HG03378 (cell line): ENCODE measurements around the gene CORO1A.
"Not testable (repeated sequence)": the region's sequence is repeated elsewhere in the genome, so short reads cannot be mapped to it uniquely, and the experiment has no call there.

Experiments used
- ATAC-seq: cut with Tn5 transposase; IDR thresholded peaks from one replicate; pipeline ENCODE4 v1.9.1; 2021; ENCODE audit warnings: mild to moderate bottlenecking, moderate library complexity; ENCODE audit not compliant: unreplicated experiment

The CORO1A gene

DNA sequence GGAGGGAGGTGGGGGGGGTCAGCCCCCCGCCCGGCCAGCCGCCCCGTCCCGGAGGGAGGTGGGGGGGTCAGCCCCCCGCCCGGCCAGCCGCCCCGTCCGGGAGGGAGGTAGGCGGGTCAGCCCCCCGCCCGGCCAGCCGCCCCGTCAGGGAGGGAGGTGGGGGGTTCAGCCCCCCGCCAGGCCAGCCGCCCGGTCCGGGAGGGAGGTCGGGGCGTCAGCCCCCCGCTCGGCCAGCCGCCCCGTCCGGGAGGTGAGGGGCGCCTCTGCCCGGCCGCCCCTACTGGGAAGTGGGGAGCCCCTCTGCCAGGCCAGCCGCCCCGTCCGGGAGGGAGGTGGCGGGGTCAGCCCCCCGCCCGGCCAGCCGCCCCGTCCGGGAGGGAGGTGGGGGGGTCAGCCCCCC lies 14.0 kb upstream of the CORO1A start:
- not testable (repeated sequence) for ATAC-seq

- not testable (repeated sequence) for ATAC-seq
These were observed 13.3 kb upstream of the CORO1A start for GRCh38 chr16:30170145-30170544.

GRCh38 chr16:30173054-30173453 lies 10.3 kb upstream of the CORO1A start:
- no peak for ATAC-seq

DNA sequence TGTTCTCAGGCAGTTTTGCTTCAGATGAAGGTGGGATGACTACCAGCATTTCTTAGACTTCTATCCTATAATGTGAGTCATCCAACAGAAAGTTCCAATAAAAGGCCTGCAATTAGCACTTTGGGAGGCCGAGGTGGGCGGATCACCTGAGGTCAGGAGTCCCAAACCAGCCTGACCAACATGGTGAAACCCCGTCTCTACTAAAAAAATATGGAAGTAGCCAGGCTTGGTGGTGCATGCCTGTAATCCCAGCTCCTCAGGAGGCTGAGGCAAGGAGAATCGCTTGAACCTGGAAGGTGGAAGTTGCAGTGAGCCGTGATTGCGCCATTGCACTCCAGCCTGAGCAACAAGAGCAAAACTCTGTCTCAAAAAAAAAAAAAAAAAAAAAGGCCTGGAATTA lies 6.5 kb upstream of the CORO1A start:
- ATAC-seq: not testable (repeated sequence)

GRCh38 chr16:30179195-30179594 lies 4.2 kb upstream of the CORO1A start:
- ATAC-seq: no peak

- ATAC-seq: no peak
These were observed 3.5 kb upstream of the CORO1A start for GRCh38 chr16:30179931-30180330.

GRCh38 chr16:30180741-30181140 lies 2.7 kb upstream of the CORO1A start:
- no peak for ATAC-seq

- ATAC-seq: no peak
These were observed 891 bp downstream of the CORO1A start for GRCh38 chr16:30184096-30184890.

- no peak for ATAC-seq
These were observed 1.7 kb downstream of the CORO1A start for GRCh38 chr16:30184891-30185682.

DNA sequence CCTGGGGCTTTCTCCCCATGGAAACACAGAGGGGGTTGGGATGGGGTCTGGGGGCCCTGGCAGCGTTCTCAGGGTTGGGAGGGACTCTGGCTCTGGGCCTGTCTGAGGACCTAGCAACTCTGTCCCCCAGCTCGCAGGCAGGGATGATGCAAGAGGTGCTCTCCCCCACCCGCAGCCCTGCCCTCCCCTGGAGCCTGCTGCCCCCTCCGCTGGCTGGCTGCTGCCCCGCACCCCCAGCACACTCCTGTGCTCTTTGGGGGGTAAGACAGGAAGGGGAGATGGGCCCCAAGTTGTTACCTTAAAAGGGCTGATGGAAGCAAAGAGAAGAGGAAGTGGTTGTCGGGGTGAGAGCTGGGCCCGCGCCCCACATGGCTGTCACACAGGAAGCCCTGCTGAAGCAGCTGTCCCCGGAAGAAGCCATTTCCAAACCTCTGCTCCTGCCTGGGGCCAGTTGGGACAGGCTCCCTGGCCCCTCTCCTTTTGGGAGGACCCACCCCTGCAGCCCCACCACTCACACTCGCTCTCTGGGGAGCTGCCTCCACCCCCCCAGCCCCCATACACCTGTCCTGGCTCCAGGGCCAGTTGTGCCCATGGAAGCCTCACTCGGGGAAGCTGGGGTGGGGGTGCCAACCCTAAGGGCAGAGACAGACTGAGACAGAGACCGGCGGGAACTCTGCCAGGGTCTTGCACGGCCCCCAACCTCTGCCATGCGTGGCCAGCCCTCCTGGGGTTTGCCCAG lies 2.5 kb downstream of the CORO1A start:
- peak; percentile 41 for ATAC-seq

DNA sequence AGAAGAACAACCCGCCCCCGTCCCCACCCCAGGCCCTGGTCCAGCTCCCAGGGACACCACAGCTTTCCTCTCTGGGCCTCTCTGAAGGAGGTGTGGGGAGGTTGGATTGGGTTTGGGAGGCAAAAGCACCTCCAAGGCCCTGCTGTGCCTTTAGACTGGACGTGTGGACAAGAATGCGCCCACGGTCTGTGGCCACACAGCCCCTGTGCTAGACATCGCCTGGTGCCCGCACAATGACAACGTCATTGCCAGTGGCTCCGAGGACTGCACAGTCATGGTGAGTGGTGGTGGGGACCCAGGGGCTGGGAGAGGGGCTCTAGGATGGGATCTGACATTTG lies 3.0 kb downstream of the CORO1A start:
- ATAC-seq: no peak

DNA sequence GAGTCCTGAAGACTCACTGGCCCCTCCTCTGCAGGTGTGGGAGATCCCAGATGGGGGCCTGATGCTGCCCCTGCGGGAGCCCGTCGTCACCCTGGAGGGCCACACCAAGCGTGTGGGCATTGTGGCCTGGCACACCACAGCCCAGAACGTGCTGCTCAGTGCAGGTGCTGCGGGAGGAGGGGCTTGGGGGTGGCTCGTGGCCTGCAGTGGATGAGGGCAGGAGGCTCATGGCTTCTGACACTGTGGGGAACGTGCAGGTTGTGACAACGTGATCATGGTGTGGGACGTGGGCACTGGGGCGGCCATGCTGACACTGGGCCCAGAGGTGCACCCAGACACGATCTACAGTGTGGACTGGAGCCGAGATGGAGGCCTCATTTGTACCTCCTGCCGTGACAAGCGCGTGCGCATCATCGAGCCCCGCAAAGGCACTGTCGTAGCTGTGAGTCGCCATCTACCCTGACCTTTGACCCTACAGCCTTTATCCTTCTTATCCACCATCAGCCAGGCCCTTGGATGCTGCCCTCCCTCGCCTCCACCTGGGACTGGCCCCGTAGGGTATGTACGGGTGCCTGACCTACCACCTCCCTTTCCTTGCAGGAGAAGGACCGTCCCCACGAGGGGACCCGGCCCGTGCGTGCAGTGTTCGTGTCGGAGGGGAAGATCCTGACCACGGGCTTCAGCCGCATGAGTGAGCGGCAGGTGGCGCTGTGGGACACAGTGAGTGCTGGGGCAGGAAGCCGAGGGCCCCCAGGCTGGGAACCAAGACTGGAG lies 3.6 kb downstream of the CORO1A start:
- no peak for ATAC-seq

DNA sequence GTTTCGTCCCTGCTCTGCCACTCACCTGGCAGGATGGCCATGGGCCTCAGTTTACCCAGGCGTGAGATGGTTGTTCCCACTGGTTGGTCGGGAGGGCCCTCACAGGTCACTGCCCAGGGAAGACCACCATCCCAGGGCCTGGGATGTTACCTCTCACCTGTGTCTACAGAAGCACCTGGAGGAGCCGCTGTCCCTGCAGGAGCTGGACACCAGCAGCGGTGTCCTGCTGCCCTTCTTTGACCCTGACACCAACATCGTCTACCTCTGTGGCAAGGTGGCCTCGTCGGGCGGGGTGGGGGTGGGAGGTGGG lies 4.1 kb downstream of the CORO1A start:
- no peak for ATAC-seq

DNA sequence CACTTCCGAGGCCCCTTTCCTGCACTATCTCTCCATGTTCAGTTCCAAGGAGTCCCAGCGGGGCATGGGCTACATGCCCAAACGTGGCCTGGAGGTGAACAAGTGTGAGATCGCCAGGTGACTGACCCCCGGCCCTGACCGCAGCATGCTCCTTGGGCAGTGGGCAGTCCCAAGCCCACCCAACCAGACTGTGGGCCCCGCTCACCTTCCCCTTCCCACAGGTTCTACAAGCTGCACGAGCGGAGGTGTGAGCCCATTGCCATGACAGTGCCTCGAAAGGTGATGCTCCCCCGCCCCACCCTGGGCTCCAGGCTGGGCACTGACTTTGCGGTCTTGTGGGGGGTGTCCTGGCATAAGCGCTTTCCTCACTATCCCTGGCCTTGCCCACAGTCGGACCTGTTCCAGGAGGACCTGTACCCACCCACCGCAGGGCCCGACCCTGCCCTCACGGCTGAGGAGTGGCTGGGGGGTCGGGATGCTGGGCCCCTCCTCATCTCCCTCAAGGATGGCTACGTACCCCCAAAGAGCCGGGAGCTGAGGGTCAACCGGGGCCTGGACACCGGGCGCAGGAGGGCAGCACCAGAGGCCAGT lies 4.7 kb downstream of the CORO1A start:
- ATAC-seq: no peak

- ATAC-seq: not testable (repeated sequence)
These were observed 7.8 kb downstream of the CORO1A start for GRCh38 chr16:30191158-30191557.

DNA sequence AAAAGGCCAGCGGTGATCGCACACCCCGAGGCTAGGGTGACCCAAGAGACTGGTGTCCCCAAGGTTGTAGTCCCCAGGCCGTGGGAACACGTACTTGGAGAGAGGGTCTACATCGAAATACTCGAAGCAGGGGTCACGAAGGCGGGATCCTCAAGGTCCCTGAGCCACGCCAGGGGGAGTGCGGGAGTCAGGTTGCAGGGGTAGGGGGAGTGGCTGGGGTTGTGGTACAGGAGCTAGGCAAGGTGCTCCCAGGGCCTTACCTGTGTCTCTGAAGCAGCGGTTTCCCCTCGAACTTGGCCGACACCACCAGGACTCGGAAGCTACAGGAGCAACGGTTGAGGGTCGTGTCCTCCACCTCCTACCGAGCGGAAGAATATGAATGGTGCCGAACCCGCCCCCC lies 9.7 kb downstream of the CORO1A start:
- peak; percentile 2 for ATAC-seq

- ATAC-seq: peak; percentile 83
These were observed 10.2 kb downstream of the CORO1A start, which contains the start of the genes BOLA2B and SLX1A for GRCh38 chr16:30193615-30194014. Gene BOLA2B (minus strand): TSS chr16:30193666. CDS start chr16:30193595, 71 bp downstream. Gene SLX1A (plus strand): TSS chr16:30193875. CDS start chr16:30194085, 210 bp downstream.

- peak; percentile 34 for ATAC-seq
These were observed 10.9 kb downstream of the CORO1A start for GRCh38 chr16:30194172-30194925.

- not testable (repeated sequence) for ATAC-seq
These were observed 13.6 kb downstream of the CORO1A start for GRCh38 chr16:30197001-30197400.

DNA sequence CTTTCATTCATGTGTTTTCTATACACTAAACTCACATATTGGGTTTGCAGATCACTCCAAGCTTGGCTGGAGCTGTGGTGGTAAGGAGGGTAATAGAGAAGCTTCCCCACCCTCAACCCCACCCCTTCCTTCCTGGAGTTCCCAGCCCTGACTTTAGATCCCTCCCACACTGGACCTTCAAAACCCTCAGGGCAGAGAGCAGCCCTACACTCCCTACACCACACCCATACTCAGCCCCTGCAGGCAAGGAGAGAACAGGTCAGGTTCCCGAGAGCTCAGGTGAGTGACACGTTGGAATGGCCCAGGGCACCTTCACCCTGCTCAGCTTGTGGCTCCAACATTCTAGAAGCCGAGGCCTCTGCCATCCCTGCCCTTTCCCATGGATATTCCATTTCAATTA lies 15.6 kb downstream of the CORO1A start, which contains the start of gene SULT1A3:
Gene SULT1A3, plus strand, starts transcription at position 207 of the 400 bp plus-strand sequence. CDS start 1,474 bp downstream, outside the sequence.
- ATAC-seq: not testable (repeated sequence)
